HL-60 (cell line): ENCODE measurements around the gene TCEANC2.

Source experiments
- DNase-seq, 2 experiments: peaks; one replicate each; pipeline ENCODE4 v3.0.0-alpha.2; 2010 to 2020; ENCODE audit warnings: low read depth in 1 of 2, low spot score in 1 of 2
- H3K27ac ChIP-seq: fragments of 250-450 bp; sonication (Bioruptor Pico); replicated peaks from 2 replicates; pipeline ENCODE4 v1.5.1; 2020; ENCODE audit warnings: mild to moderate bottlenecking, moderate library complexity
- H3K27me3 ChIP-seq: fragments of 250-450 bp; sonication (Bioruptor Pico); 2 replicates; pipeline ENCODE4 v1.5.1; 2021; ENCODE audit warnings: mild to moderate bottlenecking, moderate library complexity; ENCODE audit not compliant: insufficient read depth, poor library complexity, severe bottlenecking
- H3K4me3 ChIP-seq: replicated peaks from 2 replicates; pipeline ENCODE4 v1.5.1; 2011; ENCODE audit warnings: mild to moderate bottlenecking, control low read depth, low read length; ENCODE audit not compliant: insufficient read depth
- GABPA ChIP-seq: IDR thresholded peaks from 2 replicates; pipeline ENCODE4 v1.6.1; 2012; ENCODE audit warnings: low read depth
- POLR2AphosphoS5 ChIP-seq: IDR thresholded peaks from 2 replicates; pipeline ENCODE4 v1.6.1; 2012; ENCODE audit warnings: low read depth
- SPI1 ChIP-seq: IDR thresholded peaks from 2 replicates; pipeline ENCODE4 v1.6.1; 2012; ENCODE audit warnings: low read depth, mild to moderate bottlenecking, borderline replicate concordance
- TF ChIP-seq, protein P1 (sequence below): IDR thresholded peaks from 2 replicates; pipeline ENCODE4 v1.6.1; 2012; ENCODE audit warnings: low read depth; ENCODE audit not compliant: insufficient replicate concordance
- TF ChIP-seq, protein P2 (sequence below): IDR thresholded peaks from one replicate; pipeline ENCODE4 v1.5.1; 2011; ENCODE audit warnings: low read length, control low read depth, inconsistent platforms; ENCODE audit not compliant: insufficient read depth

TCEANC2 gene

DNA sequence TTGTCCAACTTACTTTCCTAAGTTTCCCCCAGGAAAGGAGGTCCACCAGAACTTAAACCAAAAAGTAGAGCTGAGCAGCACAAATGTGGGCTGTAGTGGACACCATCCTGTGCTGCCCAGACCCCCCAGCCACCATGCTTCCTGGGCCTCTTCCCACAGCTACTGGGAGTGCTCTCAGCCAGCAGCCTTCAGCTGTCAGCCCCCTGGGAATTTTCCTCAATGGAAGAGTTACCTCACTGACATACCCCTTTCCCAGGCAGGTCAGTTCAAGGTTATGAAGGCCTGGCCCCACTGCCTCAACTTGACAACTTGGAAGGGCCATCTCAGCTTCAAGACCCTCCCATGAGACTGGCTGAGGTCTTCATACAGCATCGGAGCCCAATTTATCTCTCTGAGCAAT, 51.7 kb downstream of the TCEANC2 start:
- no peak overlapping the region for H3K27ac ChIP-seq
- DNase-seq, result no peak

DNA sequence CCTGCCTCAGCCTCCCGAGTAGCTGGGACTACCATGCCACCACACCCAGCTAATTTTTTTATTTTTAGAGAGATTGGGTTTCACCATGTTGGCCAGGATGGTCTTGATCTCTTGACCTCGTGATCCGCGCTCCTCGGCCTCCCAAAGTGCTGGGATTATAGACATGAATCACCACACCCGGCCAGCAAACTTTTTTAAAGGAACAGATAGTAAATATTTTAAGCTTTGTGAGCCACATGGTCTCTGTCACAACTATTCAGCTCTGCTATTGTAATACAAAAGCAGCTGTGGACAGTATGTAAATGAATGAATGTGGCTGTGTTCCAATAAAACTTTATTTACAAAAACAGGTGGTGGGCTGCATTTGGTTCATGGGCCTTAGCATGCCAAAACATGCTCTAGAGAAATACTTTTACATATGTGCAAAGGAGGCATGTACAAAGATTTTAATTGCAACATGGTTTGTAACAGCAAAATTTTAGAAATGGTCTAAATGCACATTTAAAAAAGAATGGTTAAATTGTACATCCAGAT, 52.4 kb downstream of the TCEANC2 start:
- Histone ChIP-seq H3K4me3 (no peak overlapping the region), H3K27me3 (no peaks in the 10 kb centered on the region), H3K27ac (no peak overlapping the region)
- no peak for TF ChIP-seq GABPA
- TF ChIP-seq SPI1, result no peak
- TF ChIP-seq, protein P1, sequence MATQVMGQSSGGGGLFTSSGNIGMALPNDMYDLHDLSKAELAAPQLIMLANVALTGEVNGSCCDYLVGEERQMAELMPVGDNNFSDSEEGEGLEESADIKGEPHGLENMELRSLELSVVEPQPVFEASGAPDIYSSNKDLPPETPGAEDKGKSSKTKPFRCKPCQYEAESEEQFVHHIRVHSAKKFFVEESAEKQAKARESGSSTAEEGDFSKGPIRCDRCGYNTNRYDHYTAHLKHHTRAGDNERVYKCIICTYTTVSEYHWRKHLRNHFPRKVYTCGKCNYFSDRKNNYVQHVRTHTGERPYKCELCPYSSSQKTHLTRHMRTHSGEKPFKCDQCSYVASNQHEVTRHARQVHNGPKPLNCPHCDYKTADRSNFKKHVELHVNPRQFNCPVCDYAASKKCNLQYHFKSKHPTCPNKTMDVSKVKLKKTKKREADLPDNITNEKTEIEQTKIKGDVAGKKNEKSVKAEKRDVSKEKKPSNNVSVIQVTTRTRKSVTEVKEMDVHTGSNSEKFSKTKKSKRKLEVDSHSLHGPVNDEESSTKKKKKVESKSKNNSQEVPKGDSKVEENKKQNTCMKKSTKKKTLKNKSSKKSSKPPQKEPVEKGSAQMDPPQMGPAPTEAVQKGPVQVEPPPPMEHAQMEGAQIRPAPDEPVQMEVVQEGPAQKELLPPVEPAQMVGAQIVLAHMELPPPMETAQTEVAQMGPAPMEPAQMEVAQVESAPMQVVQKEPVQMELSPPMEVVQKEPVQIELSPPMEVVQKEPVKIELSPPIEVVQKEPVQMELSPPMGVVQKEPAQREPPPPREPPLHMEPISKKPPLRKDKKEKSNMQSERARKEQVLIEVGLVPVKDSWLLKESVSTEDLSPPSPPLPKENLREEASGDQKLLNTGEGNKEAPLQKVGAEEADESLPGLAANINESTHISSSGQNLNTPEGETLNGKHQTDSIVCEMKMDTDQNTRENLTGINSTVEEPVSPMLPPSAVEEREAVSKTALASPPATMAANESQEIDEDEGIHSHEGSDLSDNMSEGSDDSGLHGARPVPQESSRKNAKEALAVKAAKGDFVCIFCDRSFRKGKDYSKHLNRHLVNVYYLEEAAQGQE, result no peak
- TF ChIP-seq POLR2AphosphoS5, result no peak
- TF ChIP-seq, protein P2, sequence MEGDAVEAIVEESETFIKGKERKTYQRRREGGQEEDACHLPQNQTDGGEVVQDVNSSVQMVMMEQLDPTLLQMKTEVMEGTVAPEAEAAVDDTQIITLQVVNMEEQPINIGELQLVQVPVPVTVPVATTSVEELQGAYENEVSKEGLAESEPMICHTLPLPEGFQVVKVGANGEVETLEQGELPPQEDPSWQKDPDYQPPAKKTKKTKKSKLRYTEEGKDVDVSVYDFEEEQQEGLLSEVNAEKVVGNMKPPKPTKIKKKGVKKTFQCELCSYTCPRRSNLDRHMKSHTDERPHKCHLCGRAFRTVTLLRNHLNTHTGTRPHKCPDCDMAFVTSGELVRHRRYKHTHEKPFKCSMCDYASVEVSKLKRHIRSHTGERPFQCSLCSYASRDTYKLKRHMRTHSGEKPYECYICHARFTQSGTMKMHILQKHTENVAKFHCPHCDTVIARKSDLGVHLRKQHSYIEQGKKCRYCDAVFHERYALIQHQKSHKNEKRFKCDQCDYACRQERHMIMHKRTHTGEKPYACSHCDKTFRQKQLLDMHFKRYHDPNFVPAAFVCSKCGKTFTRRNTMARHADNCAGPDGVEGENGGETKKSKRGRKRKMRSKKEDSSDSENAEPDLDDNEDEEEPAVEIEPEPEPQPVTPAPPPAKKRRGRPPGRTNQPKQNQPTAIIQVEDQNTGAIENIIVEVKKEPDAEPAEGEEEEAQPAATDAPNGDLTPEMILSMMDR, result no peak
- DNase-seq, result no peak

More for the DNA sequence above, 51.7 kb downstream of the TCEANC2 start:
- Histone ChIP-seq H3K27me3 (no peaks in the 10 kb centered on the region), H3K4me3 (no peak overlapping the region)
- TF ChIP-seq POLR2AphosphoS5, result no peak
- no peak for TF ChIP-seq GABPA
- TF ChIP-seq, protein P2, result no peak
- TF ChIP-seq, protein P1, result no peak
- no peak for TF ChIP-seq SPI1

DNA sequence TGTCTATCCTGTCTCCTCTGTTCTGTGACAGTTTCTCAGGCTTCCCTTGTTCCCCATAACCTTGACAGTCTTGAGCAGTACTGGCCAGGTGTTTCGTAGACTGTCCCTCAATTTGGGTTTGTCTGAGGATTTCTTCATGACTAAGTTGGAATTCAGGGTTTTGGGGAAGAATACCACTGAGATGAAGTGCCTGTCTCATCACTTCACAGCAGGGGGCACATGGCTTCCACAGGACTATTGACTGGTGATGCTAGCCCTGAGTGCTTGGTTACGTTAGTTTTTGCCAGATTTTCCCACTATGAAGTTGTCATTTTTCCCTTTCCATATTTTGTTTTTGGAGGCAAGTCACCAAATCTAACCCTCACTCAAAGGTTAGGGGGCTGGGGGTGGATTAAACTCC, 53.7 kb downstream of the TCEANC2 start:
- no peak for TF ChIP-seq GABPA
- TF ChIP-seq, protein P2, result no peak
- TF ChIP-seq, protein P1, result no peak
- no peak for TF ChIP-seq SPI1
- no peak for TF ChIP-seq POLR2AphosphoS5
- Histone ChIP-seq H3K27me3 (no peaks in the 10 kb centered on the region), H3K27ac (no peak overlapping the region), H3K4me3 (no peak overlapping the region)
- no peak for DNase-seq
